ENCODE results near the gene TPRA1.
A peak's percentile ranks its signal among the peaks of the same experiment; 100 is the strongest.

The TPRA1 gene

DNA sequence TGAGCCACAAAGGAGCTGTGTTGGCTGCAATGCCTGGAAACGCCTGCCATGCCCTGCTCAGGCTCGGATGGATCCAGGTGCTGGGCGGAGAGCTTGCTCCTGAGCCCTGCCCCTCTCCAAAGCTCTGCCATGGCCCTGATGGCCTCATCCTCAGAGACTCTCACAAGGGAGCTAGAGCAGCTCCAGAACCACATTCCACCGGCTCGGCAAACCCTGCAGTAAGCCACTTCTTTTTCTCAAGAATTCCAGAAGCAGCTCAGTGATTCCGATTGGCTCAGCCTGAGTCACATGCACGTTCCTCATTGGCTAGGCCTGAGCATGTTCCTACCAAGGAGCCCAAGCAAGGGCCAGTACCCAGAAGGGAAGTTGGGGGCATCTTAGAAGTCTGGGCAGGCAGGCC, 24.8 kb downstream of the TPRA1 start:
- DNase-seq (ENCODE audit: low read depth), result no peak
- no peak overlapping the region for H3K4me3 ChIP-seq (replicated peaks; ENCODE audit: low read depth, low read length)
- TF ChIP-seq, protein P1, sequence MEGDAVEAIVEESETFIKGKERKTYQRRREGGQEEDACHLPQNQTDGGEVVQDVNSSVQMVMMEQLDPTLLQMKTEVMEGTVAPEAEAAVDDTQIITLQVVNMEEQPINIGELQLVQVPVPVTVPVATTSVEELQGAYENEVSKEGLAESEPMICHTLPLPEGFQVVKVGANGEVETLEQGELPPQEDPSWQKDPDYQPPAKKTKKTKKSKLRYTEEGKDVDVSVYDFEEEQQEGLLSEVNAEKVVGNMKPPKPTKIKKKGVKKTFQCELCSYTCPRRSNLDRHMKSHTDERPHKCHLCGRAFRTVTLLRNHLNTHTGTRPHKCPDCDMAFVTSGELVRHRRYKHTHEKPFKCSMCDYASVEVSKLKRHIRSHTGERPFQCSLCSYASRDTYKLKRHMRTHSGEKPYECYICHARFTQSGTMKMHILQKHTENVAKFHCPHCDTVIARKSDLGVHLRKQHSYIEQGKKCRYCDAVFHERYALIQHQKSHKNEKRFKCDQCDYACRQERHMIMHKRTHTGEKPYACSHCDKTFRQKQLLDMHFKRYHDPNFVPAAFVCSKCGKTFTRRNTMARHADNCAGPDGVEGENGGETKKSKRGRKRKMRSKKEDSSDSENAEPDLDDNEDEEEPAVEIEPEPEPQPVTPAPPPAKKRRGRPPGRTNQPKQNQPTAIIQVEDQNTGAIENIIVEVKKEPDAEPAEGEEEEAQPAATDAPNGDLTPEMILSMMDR (IDR thresholded peaks at IDR 0.05; ENCODE audit: low read length, missing control alignments), result no peak

DNA sequence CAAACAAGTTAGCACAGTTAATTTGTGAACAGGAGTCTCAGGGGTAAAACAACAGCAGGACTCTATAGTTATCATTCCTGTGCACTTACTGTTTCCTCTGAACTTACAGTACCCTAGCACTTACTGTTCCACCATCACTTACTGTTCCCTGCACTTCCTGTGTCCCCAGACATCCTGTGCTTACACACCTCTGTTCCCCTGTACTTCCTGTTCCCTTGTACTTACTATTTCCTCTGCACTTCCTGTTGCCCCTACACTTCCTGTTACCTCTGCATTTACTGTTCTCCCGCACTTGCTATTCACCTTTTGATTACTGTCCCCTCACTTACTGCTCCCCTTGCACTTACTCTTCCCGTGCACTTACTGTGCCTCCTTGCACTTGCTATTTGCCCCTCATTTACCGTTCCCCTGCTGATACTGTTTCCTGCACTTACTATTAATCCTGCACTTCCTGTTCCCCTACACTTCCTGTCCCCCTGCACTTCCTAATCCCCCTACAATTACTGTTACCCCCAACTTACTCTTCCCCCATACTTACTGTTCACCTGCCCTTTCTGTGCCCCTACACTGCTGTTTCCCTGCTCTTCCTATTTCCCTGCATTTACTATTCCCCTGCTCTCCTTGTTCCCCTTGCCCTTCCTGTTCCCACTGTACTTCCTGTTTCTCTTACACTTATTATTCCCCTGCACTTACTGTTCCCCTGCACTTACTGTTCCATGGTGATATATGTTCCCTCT, 30.3 kb downstream of the TPRA1 start:
- no peak overlapping the region for H3K4me3 ChIP-seq (replicated peaks; ENCODE audit: low read depth, low read length)
- TF ChIP-seq, protein P1 (IDR thresholded peaks at IDR 0.05; ENCODE audit: low read length, missing control alignments), result no peak
- no peak for DNase-seq (ENCODE audit: low read depth)

DNA sequence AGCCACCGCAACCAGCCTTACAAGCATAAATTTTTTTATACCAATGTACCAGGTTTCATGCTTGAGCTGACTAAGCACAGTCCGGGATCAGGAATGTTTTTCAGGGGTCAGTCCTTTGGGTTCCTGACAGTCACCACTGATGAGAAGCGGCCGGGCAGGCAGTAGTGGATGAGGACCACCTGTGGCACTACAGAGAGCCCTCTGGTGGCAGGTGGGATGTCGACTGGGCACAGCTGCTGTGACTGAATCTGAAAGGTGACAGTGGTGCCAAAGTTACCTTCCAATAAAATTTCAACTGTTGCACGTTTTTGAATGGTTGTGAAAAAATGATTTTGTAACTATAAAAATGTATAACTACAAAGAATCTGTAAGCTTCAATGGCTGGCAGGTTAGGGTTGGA, 34.0 kb downstream of the TPRA1 start:
- TF ChIP-seq, protein P1 (IDR thresholded peaks at IDR 0.05; ENCODE audit: low read length, missing control alignments), result peak; percentile 3
- no peak for DNase-seq (ENCODE audit: low read depth)
- H3K4me3 ChIP-seq (replicated peaks; ENCODE audit: low read depth, low read length), result no peak overlapping the region

DNA sequence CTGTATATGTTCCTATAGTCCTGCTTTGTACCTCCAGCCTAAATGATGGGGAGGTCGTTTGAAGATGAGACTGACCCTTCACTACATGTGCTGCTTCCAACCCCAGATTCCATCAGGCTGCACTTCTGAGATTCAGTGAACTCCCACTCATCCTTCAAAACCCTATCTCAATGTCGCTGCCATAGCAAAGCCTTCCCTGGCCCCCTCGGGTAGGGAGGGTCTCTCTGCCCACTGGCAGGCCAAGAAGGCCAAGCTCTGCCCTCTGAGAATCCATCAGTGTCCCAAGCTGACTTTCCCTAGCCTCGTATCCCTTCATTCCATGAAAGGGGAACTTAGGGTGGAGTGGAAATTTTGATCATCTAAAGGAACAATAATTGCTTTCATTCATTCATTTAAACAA, 35.4 kb downstream of the TPRA1 start:
- DNase-seq (ENCODE audit: low read depth), result no peak
- no peak overlapping the region for H3K4me3 ChIP-seq (replicated peaks; ENCODE audit: low read depth, low read length)
- TF ChIP-seq, protein P1 (IDR thresholded peaks at IDR 0.05; ENCODE audit: low read length, missing control alignments), result no peak

DNA sequence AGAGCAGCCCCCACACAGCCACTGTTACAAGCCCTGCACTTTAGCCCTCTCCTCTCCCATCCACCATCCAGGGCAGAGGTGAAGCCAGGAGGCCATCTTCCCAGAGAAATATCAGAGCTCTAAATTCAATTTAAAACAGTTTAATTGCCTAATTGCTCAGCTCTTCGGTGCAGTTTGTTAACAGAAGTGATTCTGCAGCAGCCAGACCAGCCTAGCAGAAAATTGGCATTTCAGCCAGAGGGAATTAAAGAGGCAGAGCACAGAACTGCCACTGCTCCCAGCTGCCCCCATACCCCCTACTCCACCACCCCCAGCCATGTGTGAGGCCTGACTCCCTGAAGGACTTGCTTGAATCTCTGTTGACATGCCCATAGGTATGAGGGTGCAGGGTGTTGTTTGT, 38.5 kb downstream of the TPRA1 start:
- TF ChIP-seq, protein P1 (IDR thresholded peaks at IDR 0.05; ENCODE audit: low read length, missing control alignments), result no peak
- no peak overlapping the region for H3K4me3 ChIP-seq (replicated peaks; ENCODE audit: low read depth, low read length)
- no peak for DNase-seq (ENCODE audit: low read depth)

DNA sequence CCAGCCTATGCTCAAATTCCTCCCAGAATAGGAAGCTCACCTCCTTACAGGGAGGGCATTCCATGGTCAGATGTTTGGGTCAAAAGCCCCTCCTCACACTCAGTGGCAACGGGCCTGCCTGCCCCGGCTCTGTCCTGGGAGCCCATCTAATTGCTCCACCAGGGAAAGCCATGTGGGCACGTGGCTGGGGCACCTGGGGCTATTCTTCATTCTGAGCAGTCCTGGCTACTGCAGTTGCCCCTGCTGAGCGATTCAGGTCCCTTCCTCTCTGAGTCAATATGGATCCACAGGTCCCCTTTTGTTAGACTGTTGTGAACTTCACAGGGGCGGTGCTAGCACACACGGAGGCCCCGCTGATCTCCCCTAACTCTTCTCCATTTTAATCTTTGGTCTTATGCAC, 39.4 kb downstream of the TPRA1 start:
- no peak for DNase-seq (ENCODE audit: low read depth)
- no peak overlapping the region for H3K4me3 ChIP-seq (replicated peaks; ENCODE audit: low read depth, low read length)
- TF ChIP-seq, protein P1 (IDR thresholded peaks at IDR 0.05; ENCODE audit: low read length, missing control alignments), result no peak
